ENCODE results near the gene DRC3.

DNA sequence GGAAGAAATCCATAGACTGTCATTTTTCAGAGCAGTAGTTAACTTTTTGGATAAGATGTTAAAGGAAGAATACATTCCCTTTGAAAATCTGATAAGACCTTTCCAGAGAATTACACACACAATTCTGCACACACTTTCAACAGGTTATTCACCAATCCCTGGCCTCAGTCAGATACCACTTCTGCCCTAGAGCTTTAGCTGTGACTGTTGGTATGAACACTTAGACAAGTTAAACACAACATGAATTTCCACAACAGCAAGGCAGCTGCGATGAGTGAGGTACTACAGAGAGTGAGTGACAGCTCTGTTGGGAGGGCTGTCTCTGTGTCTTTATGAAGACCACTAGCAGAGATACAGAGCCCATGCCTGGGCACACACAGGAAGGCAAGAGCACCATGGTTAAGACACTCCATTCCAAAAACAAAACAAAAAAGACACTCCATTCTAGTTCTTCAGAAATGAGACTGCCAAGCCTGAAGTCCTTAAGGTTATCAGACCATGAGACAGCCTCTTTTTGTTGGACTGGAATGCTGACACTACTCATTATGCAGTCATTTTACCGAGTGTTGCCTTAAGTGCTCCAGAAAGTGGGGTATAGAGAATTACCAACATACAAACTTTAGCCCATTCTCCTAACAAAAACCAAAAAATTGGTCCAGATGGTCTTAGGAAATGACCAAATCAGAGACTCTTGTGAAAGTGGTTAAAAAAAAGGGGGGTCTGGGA is 42.8 kb upstream of the DRC3 start:
- TF ChIP-seq RAD21 (IDR thresholded peaks at IDR 0.05; ENCODE audit: insufficient read depth, low read depth, low read length) (no peak), SP1 (IDR thresholded peaks at IDR 0.05; ENCODE audit: low read depth, low read length) (no peak), CBFB (IDR thresholded peaks at IDR 0.05; ENCODE audit: low read depth) (no peak), MXI1 (IDR thresholded peaks at IDR 0.05; ENCODE audit: low read depth, low read length) (no peak)
- TF ChIP-seq, protein P1, sequence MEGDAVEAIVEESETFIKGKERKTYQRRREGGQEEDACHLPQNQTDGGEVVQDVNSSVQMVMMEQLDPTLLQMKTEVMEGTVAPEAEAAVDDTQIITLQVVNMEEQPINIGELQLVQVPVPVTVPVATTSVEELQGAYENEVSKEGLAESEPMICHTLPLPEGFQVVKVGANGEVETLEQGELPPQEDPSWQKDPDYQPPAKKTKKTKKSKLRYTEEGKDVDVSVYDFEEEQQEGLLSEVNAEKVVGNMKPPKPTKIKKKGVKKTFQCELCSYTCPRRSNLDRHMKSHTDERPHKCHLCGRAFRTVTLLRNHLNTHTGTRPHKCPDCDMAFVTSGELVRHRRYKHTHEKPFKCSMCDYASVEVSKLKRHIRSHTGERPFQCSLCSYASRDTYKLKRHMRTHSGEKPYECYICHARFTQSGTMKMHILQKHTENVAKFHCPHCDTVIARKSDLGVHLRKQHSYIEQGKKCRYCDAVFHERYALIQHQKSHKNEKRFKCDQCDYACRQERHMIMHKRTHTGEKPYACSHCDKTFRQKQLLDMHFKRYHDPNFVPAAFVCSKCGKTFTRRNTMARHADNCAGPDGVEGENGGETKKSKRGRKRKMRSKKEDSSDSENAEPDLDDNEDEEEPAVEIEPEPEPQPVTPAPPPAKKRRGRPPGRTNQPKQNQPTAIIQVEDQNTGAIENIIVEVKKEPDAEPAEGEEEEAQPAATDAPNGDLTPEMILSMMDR (IDR thresholded peaks at IDR 0.05 in 2 of 3, conservative IDR thresholded peaks at IDR 0.05 in 1 of 3; ENCODE audit: control insufficient read depth in 2 of 3, extremely low read depth in 1 of 3, insufficient read depth in 1 of 3, low read depth in 3 of 3, low read length in 3 of 3): no peak
